GM18502 (cell line): ENCODE measurements around the gene IKZF2.

Experiments used
- ATAC-seq: cut with Tn5 transposase; IDR thresholded peaks from one replicate; pipeline ENCODE4 v1.9.1; 2021; ENCODE audit warnings: mild to moderate bottlenecking; ENCODE audit not compliant: unreplicated experiment, poor library complexity

The IKZF2 gene

DNA sequence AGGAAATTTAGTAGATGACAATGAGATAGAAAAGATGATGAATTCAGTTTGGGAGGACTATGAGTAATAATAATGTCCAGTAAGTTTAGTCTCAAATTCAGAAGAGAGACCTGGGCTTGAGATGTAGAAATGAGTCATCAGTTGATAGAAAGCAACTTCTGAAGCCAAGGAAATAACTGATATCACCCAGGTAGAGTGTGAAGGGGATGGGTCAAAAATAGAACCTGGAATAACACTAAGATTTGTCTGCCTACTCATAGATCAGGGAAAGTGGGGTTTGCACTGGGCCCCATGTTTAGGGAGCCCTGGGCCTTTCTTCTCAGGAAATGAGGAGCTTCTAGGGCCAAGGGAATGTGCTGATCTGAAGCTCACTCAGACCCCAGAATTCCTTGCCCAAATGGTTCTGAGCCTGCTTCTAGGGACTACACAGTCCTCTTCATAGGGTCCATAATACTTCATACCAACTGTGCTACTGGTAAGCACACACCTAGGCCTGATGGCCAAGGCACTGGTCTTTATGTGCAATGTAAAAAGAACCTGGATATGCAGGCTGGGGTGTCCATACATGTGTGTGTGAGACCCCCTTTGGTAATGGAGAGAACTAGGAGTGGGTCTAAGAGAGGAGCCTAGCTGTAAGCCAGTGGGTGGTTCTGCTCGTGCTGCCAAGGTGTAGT is 141.2 kb downstream of the IKZF2 start:
- peak; percentile 67 for ATAC-seq

DNA sequence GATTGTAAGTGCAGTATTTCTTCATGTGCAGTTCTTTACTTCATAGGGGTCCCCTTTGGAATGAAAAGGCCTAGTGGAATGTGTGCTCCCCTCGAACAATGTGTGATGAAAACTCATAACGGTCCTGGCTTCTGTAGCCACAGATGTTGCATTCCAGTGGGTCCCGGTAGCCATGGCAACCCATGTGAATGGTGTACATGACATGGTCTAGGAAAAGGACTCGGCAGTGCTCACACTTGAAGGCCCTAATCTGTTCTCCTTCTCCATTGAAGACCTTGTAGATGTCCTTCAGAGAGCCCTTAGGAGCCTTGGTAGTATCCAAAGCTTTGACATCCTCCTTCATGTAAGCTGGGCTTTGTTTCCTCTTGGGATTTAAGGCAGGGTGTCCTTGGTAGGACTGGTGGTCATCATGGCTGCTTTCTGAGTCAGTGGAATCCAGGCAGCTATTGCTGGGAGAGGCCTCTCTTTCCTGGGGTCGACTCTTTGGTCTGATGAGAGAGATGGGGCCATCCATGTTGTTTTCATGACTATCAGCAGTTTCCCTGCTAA is 144.0 kb downstream of the IKZF2 start:
- no peak for ATAC-seq

DNA sequence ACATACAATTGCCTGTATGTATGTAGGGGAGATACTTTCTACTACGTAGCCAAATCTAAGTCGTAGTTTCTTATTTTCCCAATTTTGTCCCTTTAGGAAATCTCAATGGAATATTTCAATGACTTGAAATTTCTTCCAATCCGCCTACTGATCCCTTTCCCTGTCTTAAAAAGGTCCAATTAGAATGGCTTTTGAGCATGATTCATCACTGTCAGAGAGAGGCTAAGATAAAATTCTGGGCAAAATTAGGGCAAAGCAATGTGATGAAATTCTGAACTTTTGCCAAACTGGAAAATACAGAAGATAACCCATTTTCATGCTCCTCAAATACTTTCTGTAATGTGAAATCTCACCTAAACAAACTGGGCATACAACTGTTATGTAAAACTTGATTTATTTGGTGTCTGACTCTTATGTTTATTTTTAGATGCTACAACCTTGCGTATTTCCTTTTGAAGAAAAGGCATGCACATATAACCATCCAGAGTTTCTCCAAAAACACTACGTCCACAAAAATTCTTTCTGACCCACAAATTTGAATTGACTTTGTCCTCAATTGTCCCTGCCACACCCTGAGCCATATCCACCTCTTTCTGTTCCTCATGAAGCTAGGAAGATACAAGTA is 147.1 kb downstream of the IKZF2 start:
- no peak for ATAC-seq

DNA sequence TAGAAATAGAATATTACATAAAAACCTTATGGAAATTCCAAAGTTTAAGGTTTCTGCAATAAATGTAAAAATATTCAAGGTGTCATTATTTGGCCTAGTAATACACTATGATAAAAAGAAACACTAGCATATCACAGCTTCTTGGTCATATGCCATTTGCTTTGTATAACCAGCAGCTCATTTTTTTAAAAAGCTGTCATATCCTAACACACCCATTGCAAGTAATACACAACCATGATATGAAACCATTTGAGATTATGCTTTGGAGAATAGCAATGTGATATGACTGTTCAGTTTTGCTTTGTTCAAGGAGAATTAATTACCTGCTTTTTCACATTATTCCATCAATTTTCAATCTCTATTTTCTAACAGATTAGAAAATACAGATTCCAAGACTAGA is 149.0 kb downstream of the IKZF2 start:
- peak; percentile 46 for ATAC-seq

DNA sequence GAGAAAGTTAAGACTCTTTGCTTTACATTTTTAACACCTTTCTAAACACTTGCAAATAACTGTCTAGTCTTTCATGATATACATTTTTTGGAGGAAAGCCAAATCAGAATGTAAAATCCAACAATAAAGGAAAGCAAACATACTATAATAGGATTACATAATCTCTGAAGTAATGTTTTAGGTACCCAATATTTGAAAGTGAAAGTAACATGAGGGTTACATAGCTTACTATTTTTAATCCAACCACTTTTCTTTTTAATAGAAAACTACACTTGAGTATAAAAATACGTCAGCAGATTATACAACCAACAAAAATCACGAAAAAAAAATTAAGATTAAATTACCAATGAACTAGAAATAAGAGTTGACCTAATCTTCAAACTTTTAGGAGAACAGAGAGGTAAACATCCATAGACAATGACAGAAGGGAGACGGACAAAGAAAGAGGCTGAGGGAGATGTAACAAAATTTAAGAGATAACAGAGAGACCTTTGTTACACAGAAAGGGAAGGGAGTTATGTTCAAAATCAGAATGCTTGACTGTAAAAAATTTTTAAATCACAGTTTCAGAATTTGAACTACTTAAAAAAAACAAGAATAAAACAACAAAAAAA is 150.0 kb downstream of the IKZF2 start:
- ATAC-seq: no peak

DNA sequence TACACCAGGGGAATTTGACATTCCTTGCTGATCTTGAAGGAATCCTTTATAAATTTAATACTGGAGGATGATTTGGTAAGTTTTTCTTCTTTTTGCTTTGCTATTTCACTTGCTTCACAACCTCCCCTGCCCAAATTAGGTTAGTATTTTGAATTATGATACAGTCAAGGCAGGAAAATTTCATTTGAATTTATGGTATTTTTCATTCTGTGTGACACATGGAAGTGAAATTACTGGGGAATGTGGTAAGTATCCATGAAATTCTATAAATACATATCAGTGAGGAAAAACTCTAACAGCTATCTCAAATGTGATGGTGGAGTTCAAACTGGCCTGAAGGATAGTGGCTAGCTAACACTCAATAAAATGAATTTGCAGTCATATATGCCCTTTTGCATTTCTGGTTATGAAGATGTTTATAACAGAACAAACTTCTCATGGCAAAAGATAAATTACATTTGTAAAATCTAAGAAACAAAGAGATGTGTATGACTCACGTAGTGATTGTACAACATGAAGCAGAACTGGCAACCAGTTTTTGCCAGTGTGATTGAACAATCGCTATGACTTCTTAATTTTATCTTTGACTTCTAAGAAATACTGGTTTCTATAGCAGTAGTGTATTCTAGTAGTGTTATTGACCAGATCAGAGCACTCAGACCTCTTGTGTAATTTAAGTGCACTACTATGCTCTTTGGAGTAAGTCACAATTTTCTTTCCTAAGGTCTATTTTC is 152.6 kb downstream of the IKZF2 start:
- no peak for ATAC-seq

DNA sequence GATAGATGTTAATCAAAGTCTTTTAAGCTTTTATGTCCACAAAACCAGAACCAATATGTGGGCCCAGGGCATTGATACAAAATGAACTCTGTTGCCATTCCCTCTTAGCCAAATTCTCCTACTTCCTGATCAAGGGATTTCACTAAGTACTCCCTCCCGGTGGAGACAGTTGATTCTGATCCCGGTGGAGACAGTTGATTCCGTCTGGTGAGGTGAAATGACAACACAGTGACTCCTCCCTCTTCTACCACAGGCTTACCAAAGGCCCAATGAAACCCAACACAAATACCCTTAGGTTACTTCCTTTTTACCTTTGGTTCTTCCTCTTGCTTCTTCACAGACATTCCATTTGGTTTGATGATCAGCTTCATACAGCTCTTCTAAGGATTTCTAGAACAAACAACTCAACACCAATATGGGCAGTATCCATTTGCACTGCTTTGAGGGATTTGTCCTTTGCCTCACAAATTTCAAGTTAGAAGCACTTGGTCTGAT is 153.8 kb downstream of the IKZF2 start:
- no peak for ATAC-seq

DNA sequence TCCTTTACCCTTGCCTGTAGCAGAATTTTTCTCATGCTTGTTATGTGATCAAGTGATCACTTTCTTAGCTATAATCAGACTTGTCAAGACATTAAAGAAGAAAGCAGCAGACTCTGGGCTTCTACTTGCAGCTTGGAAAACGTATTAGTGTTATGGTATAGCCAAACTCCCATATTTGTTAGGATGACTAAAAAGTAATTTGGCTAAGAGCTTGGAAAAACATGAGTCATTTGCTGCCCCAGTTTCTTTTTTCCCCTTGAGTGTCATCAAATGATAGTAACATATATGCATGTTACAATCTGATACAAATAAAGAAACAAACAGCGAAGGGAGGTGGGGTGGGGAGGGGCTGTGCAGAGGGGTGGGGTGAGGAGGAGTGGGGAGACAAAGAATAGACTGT is 155.5 kb downstream of the IKZF2 start:
- ATAC-seq: no peak

DNA sequence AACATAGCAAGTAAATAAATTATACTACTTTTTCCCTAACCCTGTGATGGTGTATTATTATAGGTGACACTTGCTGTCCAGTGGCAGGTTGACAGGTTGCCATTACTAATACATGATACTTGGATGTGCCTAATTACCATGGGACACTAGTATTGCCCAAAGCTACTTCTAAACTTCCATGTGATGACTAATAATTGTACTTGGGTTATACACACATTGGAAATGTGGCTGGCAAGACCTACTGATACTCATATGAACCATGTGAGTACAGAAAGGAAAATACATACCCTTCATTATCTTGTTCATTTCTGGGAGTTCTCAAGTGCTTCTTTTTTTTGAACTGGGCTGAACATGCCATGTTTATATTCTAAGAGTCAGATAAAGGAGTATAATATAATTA is 156.4 kb downstream of the IKZF2 start:
- ATAC-seq: no peak

DNA sequence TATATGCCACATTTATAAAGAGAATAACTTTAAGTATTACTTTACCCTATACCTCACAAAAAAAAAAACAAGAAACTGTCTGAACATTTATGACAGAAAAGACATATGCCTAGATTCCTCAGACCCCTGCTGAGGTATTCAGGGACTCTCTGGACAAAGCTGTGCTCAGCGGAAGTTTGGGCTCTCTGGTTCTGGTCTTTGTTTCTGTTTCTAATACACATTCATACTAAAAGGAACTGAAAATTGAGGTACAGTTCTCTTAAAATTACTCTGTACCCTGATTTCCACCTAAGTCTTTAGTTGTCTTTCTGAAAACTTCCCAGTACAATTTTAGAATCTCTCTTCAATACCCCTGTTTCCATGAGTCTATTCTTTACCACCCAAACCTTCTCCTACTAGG is 160.3 kb downstream of the IKZF2 start:
- peak; percentile 75 for ATAC-seq

DNA sequence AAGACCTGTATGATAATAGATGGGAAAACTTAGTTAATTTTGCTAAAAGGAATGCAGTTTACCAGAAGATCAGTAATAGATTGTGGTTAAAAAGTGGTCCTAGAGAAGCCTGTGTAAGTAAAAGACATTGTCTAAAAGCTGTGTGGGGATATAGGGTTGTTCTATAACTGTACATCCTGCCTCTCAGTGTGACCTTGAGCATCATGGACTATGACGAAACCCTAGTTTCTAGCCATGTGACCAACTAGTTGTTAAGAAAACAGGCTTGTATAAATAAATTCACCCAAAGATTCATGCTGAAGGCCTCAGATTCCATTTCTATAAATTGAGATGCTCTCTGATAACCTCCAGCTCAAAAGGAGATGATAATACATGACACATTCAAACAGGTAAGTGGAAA is 160.7 kb downstream of the IKZF2 start:
- ATAC-seq: peak; percentile 62

DNA sequence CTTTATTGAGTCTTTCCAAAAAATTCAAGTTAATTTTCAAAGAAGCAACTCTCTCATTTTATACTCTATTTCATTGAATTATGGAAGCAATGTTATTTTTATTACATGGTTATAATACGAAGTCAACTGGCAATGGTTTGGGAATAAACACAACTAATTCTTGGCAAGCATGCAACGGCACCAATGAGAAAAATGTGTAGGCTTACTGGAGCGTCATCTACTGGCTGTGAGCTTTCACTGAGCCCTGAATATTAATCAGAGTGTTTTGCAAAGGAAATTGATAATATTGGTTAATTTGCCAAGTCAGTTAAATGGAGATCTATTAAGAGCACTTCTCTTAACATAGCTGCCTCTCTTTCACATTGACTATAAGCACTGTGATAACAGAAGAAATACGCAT is 163.9 kb downstream of the IKZF2 start:
- ATAC-seq: no peak

DNA sequence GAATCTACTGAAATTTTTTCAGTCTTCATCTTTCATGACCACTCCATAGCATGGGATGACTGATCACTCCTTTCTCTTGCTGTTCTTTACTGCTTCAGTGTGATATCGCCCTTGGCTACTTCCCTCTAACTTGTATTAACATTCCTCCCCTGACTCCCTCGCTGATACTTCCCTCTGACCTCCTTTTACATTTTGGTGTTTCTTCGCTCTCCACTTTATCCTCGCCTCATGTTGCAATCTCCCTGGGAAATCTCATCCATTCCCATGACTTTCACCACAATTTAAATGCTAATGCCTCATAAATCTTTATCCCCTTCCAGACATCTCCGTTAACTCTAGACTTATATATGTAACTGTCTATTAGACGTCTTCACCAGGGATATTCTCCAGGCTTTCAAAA is 167.3 kb downstream of the IKZF2 start:
- no peak for ATAC-seq

DNA sequence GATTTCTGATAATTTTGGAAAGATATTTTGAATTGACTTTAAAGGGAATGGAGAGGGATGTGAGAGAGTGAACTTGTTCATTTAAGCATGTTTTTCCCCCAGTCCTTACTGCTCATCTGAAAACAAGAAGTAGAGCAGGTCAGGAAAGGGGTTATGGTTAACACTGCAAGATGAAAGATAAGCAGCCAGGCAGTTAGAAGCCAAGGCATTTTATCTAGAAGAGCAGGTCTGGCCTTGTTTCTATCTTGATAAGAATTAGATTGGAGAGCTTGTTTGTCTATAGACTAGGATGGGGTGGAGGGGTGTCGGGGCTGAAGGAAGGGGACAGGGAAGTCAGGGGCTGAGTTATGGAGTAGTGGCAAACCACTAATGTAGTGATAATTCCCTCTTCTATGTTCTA is 171.6 kb downstream of the IKZF2 start:
- peak; percentile 59 for ATAC-seq

DNA sequence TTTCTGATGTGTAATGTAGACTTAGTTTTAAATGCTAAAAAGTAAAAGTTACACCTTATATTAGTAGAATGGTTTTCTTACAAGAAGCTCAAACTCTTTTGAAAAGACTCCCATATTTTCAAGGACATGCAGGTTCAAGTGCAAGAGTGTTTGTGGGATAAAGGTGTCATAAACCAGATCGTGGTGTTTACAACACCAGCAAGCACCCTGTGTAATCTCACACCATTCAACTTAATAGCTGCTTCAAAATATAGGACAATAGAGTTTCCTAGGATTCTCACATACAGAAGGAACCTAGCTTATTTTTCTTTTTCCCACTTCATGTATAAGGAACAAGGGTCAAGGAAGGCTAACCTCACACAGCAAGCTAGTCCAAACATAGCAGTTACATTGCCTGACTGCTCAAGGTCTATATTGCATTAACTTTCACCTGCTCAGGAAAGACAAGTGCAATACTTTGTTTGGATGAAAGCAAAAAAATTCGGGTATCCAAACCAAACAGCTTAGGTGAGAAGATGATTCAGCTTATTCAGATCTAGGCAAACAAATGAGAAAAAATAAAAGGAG is 172.3 kb downstream of the IKZF2 start:
- ATAC-seq: no peak

DNA sequence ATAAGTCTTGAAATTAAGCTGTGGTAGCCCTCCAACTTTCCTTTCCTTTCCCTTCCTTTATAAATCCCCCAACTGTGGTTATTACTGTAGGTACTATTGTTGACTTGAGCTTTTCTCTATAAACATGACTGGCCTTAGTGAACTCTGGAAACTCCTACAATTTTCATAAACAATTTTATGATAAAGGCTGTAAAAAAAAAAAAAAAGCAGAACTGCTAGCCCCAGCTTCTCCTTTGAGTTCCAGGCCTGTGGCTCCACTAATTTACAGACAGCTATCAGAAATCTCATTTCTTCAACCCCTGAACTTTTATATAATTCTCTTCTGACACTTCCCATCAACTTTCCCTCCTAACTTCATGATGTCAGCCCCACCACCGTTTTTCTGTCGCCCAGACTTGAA is 174.3 kb downstream of the IKZF2 start:
- ATAC-seq: no peak

DNA sequence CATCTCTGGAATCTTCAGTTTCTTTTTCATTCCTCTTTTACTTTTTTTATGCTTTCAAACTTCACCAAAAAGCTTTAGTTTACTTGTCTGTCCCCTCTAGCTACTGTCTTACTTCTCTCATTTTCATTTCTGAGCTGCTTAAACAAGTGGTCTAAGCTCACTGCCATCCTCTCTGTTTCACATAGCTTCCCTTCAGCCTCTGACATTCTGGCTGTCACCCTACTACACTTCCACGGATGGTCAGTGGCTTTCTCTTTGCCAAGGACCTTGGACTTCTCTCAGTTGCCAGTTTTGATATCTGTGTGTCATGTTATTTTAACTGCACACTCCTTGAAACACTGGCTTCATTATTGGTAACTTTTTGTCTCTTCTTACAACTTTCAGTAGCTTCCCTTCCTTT is 176.1 kb downstream of the IKZF2 start:
- no peak for ATAC-seq

DNA sequence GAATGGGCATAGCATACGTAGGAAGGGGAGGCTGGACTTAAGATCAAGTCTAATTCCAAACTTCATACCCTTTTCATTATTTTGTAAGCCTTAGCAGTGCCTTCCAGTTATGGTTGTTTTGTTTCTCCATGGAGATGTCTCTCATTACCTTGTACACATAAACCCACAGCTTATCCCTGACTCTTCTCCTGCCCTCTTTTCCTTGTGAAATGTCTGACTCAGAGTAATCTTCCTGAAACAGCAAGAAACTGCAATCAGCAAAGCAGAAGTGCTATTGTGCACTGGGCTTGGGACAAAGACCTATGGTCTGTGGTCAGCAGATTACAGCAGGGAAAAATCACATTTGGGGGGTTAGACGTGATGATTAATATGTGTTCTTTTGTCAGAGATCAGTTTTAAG is 176.7 kb downstream of the IKZF2 start:
- no peak for ATAC-seq

DNA sequence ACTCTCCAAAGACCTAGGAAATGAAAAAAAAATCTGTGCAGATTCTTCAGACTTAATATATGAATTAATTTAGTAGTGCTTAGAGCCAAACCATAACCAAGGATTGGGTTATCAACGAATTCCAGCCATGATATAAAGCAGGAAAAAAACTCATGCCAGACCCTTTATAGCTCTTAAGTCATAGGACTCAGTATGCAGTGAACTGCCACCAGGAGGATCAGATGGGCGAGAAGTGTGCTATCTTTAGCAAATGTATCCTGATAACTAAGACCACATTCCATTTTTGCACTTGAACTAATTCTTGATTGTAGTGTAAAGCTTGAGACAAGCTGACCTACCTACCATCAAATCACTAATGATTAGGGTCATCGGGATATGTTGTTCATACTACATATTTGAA is 178.1 kb downstream of the IKZF2 start:
- no peak for ATAC-seq

DNA sequence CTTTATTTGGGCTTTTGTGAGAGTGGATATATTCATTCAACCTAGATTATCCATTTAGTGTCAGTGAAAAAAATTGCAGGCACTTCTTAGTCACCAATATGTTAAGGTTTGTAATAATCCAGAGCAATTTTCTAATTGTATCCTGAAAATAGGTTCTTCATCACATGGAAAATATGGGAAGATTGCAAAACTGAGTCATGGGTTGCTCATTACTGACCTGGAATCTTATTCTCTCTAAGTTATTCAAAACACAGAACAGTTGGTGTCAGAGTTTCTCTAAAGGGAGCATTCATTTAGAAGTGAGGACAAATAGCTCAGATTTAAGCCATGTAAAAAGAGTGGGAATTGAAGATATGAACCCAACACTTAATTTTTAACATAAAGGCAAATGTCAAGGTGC is 181.3 kb downstream of the IKZF2 start:
- ATAC-seq: no peak
